ACC112 (cell line): ENCODE data around the gene DYNLT2.

Source experiments
- H2AFZ ChIP-seq: fragments of 200-600 bp; sonication (generic); one replicate; pipeline ENCODE4 v1.6.0; 2017; ENCODE audit warnings: antibody characterized with exemption, low read length; ENCODE audit not compliant: unreplicated experiment
- H3K27ac ChIP-seq: fragments of 200-600 bp; sonication (generic); 2 replicates; pipeline ENCODE4 v1.5.1; 2014; ENCODE audit warnings: low read depth, mild to moderate bottlenecking, antibody characterized with exemption, low read length, moderate library complexity
- H3K27me3 ChIP-seq: fragments of 200-600 bp; sonication (generic); 2 replicates; pipeline ENCODE4 v1.6.1; 2014; ENCODE audit warnings: mild to moderate bottlenecking, antibody characterized with exemption, low read length, moderate library complexity, mixed read lengths; ENCODE audit not compliant: insufficient read depth
- H3K36me3 ChIP-seq: fragments of 200-600 bp; sonication (generic); 2 replicates; pipeline ENCODE4 v1.6.1; 2016; ENCODE audit warnings: mild to moderate bottlenecking, antibody characterized with exemption, low read length, moderate library complexity, mixed read lengths; ENCODE audit not compliant: insufficient read depth
- H3K4me1 ChIP-seq: fragments of 200-600 bp; sonication (generic); one replicate; pipeline ENCODE4 v1.6.1; 2016; ENCODE audit warnings: low read length, mixed read lengths; ENCODE audit not compliant: insufficient read depth, unreplicated experiment, control insufficient read depth
- H3K4me3 ChIP-seq: fragments of 200-600 bp; sonication (generic); 2 replicates; pipeline ENCODE4 v1.5.1; 2014; ENCODE audit warnings: mild to moderate bottlenecking, low read depth, low read length
- H3K79me2 ChIP-seq: fragments of 200-600 bp; sonication (generic); one replicate; pipeline ENCODE4 v1.6.0; 2016; ENCODE audit warnings: low read length; ENCODE audit not compliant: control insufficient read depth, unreplicated experiment, insufficient read depth

DYNLT2 gene

DNA sequence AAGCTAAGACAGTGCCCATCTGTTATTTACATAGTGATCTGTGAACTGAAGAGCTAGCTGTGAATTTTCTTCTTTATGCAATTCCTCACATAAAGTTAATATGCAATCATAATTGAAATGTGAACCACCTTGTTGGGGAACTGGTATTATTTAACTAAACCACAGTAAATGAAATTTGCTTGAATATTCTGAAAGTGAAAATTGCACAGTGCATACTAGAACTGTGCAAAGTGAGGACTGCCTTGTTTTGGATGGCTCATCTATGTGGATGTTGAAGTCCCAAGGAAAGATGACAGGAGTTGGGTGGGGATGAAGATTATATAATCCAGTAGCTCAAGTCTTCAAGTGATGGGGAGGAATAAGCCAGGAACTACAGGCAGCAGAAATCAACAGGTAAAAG is 21.4 kb downstream of the DYNLT2 start:
- Histone ChIP-seq H3K79me2 (no peaks in the 10 kb centered on the region), H3K27ac (no peak overlapping the region), H3K27me3 (peaks cover 4% of the 10 kb centered on the region; the same call in 1 of the 2 replicates), H3K4me1 (no peaks in the 10 kb centered on the region), H3K4me3 (no peak overlapping the region), H3K36me3 (no peaks in the 10 kb centered on the region), H2AFZ (no peak overlapping the region)

- H3K36me3 ChIP-seq = no peaks in the 10 kb centered on the region
- H3K4me3 ChIP-seq = no peak overlapping the region
- H2AFZ ChIP-seq = no peak overlapping the region
These were observed 24.4 kb downstream of the DYNLT2 start for GRCh38 chr6:169726963-169727362.

GRCh38 chr6:169726049-169726400 is 25.3 kb downstream of the DYNLT2 start:
- Histone ChIP-seq H3K27ac (no peak overlapping the region), H3K27me3 (no peaks in the 10 kb centered on the region), H3K36me3 (no peaks in the 10 kb centered on the region), H3K4me1 (peaks cover 11% of the 10 kb centered on the region), H3K4me3 (no peak overlapping the region), H3K79me2 (peaks cover 16% of the 10 kb centered on the region), H2AFZ (no peak overlapping the region)

More at GRCh38 chr6:169726963-169727362, 24.4 kb downstream of the DYNLT2 start:
- Histone ChIP-seq H3K4me1 (peaks cover 8% of the 10 kb centered on the region), H3K27me3 (no peaks in the 10 kb centered on the region), H3K27ac (no peak overlapping the region), H3K79me2 (peaks cover 7% of the 10 kb centered on the region)

DNA sequence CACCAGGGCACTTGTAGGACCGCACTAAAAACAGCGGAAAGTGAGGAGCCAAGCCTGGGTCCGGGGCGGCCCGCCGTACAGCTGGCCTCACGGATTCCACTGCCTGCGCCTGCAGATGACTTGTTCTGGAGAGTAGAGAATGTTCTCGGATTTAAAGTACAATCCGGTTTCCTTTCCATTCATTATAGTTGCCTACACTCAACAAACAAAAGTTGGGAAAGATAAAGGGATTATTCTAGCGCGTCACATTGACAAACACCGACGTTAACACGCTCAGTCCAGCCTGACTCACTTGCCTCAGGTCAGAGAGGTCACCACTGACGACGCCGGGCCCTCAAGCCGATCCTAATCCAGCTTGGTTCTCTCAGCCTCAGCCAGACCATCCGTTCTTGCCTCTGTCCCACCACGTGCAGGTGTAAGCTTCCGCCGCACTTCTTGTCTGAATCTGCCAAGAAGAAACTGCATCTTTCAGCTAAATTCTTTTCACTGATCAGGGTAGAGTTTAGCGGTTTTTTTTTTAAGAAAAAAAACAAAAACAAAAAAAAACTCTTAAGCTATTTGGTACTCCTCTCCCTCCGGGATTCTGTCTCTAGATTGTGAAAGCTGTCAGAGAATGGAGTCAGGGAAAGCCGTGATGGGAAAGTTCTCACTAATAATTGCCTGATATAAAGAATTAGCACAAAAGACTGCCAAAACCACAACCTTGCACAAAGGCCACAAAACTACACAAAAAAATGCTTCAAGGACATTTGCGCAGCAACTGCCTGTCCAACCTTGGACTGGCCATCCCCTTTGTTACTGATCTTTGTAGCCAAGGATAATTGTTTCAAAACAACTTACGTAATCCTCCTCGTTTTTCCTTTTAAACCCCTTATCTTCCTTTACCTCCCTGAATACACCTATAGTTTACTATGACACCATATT is 26.0 kb downstream of the DYNLT2 start:
- peak overlapping the region; percentile 26 for H2AFZ ChIP-seq
- H3K27me3 ChIP-seq = no peaks in the 10 kb centered on the region
- peaks cover 11% of the 10 kb centered on the region for H3K4me1 ChIP-seq
- peak overlapping the region; percentile 78 for H3K4me3 ChIP-seq
- H3K79me2 ChIP-seq = peaks cover 19% of the 10 kb centered on the region
- no peaks in the 10 kb centered on the region for H3K36me3 ChIP-seq
- peak overlapping the region; percentile 21; the same call in 1 of the 2 replicates for H3K27ac ChIP-seq

GRCh38 chr6:169724494-169725124 is 26.8 kb downstream of the DYNLT2 start, which contains the start of gene PHF10:
PHF10 (minus strand) TSS chr6:169724500; CDS start chr6:169723931, 569 bp downstream.
- Histone ChIP-seq H3K27me3 (no peaks in the 10 kb centered on the region), H2AFZ (peak within 1 kb of the TSS; percentile 88), H3K4me1 (peaks cover 11% of the 10 kb centered on the region), H3K79me2 (peaks cover 19% of the 10 kb centered on the region), H3K4me3 (peak within 1 kb of the TSS; percentile 90), H3K27ac (peak within 1 kb of the TSS; percentile 46; the same call in 1 of the 2 replicates), H3K36me3 (no peaks in the 10 kb centered on the region)

- no peak overlapping the region for H2AFZ ChIP-seq
- H3K36me3 ChIP-seq = no peaks in the 10 kb centered on the region
- peaks cover 23% of the 10 kb centered on the region for H3K79me2 ChIP-seq
- H3K4me3 ChIP-seq = peak overlapping the region; percentile 62; the same call in 1 of the 2 replicates
- H3K27ac ChIP-seq = no peak overlapping the region
- H3K27me3 ChIP-seq = no peaks in the 10 kb centered on the region
- H3K4me1 ChIP-seq = peaks cover 11% of the 10 kb centered on the region
These were observed 27.3 kb downstream of the DYNLT2 start for GRCh38 chr6:169723991-169724493.

GRCh38 chr6:169723200-169723909 is 28.0 kb downstream of the DYNLT2 start:
- no peaks in the 10 kb centered on the region for H3K36me3 ChIP-seq
- H3K27me3 ChIP-seq = no peaks in the 10 kb centered on the region
- H3K79me2 ChIP-seq = peaks cover 24% of the 10 kb centered on the region
- H3K27ac ChIP-seq = peak overlapping the region; percentile 46; the same call in 1 of the 2 replicates
- peak overlapping the region; percentile 90 for H3K4me3 ChIP-seq
- H3K4me1 ChIP-seq = peaks cover 11% of the 10 kb centered on the region
- peak overlapping the region; percentile 88 for H2AFZ ChIP-seq

- Histone ChIP-seq H3K79me2 (peaks cover 24% of the 10 kb centered on the region), H2AFZ (peak overlapping the region; percentile 88), H3K4me3 (peak overlapping the region; percentile 90), H3K36me3 (no peaks in the 10 kb centered on the region), H3K4me1 (peaks cover 11% of the 10 kb centered on the region), H3K27ac (peak overlapping the region; percentile 46; the same call in 1 of the 2 replicates), H3K27me3 (no peaks in the 10 kb centered on the region)
These were observed 28.8 kb downstream of the DYNLT2 start for GRCh38 chr6:169722362-169723199.

DNA sequence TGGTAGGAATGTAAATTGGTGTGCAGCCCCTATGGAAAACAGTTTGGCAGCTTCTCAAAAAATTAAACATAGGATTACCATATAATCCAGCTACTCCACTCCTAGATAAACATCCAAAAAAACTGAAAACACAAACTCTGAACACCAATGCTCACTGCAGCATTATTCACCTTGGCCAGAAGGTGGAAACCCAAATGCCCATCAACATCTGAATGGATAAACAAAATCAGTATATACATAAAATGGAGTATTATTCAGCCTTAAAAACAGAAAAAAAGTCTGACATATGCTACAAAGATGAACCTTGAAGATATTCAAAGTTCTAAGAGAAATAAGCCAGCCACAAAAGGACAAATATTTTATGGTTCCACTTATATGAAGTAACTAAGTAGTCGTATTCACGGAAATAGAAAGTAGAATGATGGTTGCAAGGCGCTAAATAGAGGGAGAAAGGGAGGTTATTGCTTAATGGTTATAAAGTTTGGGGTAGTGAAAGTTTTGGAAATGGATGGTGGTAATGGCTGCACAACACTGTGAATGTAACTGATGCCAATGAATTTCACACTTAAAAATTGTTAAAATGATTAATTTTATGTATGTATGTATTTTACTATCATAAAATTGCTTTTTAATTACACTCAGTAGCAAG is 31.0 kb downstream of the DYNLT2 start:
- peaks cover 24% of the 10 kb centered on the region for H3K79me2 ChIP-seq
- no peak overlapping the region for H3K27ac ChIP-seq
- no peaks in the 10 kb centered on the region for H3K36me3 ChIP-seq
- no peaks in the 10 kb centered on the region for H3K27me3 ChIP-seq
- H3K4me1 ChIP-seq = peaks cover 11% of the 10 kb centered on the region
- no peak overlapping the region for H3K4me3 ChIP-seq
- H2AFZ ChIP-seq = no peak overlapping the region
